HepG2 (cell line): ENCODE data around the gene SYTL2. TPM values are rescaled to one million over a fixed set of nuclear protein-coding genes. Genes with fewer than 3 reads are reported as not detected.
"Not testable (repeated sequence)": the region's sequence is repeated elsewhere in the genome, so short reads cannot be mapped to it uniquely, and the experiment has no call there.

ENCODE experiments used
- ATAC-seq: fragments of 200-7000 bp; cut with Tn5 transposase; 3 replicates; pipeline ENCODE4 v1.9.1; 2020; ENCODE audit warnings: mild to moderate bottlenecking, moderate library complexity
- BruUV-seq: library from RNA; stranded (reverse); fragments of 400-500 nt; replicated peaks from 2 replicates; lab custom pipeline; 2021; lab: Mats Ljungman, UMichigan
- CTCF ChIA-PET: fragments of 300-600 bp; formaldehyde crosslinking; extraction: SDS; loops from one replicate; lab custom pipeline; 2021; ENCODE audit warnings: low total read pairs, inconsistent platforms, low intra/inter-chr PET ratio; lab: Yijun Ruan, JAX
- POLR2A ChIA-PET: fragments of 350-600 bp; sonication (Branson Sonifier 250); formaldehyde crosslinking; loops from one replicate; lab custom pipeline; 2020; ENCODE audit warnings: antibody characterized with exemption, inconsistent platforms; lab: Yijun Ruan, JAX
- DNase-seq: peaks from one replicate; pipeline ENCODE4 v3.0.0-alpha.2; 2015; ENCODE audit warnings: low spot score
- FAIRE-seq: peaks from 3 replicates; lab custom pipeline; 2011; peaks lifted over from hg19 to GRCh38; lab: Jason Lieb, UNC
- H2AFZ ChIP-seq: one replicate; pipeline ENCODE4 v1.6.1; 2011; ENCODE audit warnings: low read length, inconsistent platforms
- H3K27ac ChIP-seq: fragments of 300-600 bp; 3 replicates; pipeline ENCODE4 v1.8.0; 2011; ENCODE audit warnings: mixed run types, mild to moderate bottlenecking, mixed read lengths, low read length, inconsistent platforms; ENCODE audit not compliant: insufficient read depth; ENCODE audit errors: extremely low read length
- H3K27me3 ChIP-seq, 2 experiments: fragments of 200-600 bp in 1 of 2; 2 replicates in 1 of 2; 3 replicates in 1 of 2; pipeline versions ENCODE4 v1.6.0 to v1.8.0; 2011; ENCODE audit warnings: low read length in 2 of 2, mild to moderate bottlenecking in 2 of 2, moderate library complexity in 2 of 2, inconsistent platforms in 1 of 2; ENCODE audit not compliant: insufficient read depth in 2 of 2, control insufficient read depth in 1 of 2
- H3K36me3 ChIP-seq, 2 experiments: fragments of 200-600 bp in 1 of 2; replicated peaks in 1 of 2; 2 replicates in 1 of 2; 3 replicates in 1 of 2; pipeline versions ENCODE4 v1.5.1 to v1.8.0; 2011; ENCODE audit warnings: low read length in 2 of 2, inconsistent platforms in 1 of 2; ENCODE audit not compliant: insufficient read depth in 2 of 2, control insufficient read depth in 1 of 2
- H3K4me1 ChIP-seq: 2 replicates; pipeline ENCODE4 v1.5.1; 2012; ENCODE audit warnings: low read length, inconsistent platforms; ENCODE audit not compliant: insufficient read depth
- H3K4me2 ChIP-seq: 2 replicates; pipeline ENCODE4 v1.6.0; 2011; ENCODE audit warnings: low read depth, low read length, inconsistent platforms
- H3K4me3 ChIP-seq, 3 experiments: fragments of 200-600 bp in 1 of 3; sonication (generic), shearing (Covaris generic) in 1 of 3; replicated peaks in 1 of 3; 2 replicates each; pipeline ENCODE4 v1.5.1; 2011 to 2016; ENCODE audit warnings: low read length in 3 of 3, inconsistent platforms in 2 of 3, low read depth in 2 of 3, mild to moderate bottlenecking in 2 of 3, control low read depth in 1 of 3, mixed read lengths in 1 of 3; ENCODE audit not compliant: insufficient read depth in 1 of 3
- H3K79me2 ChIP-seq: one replicate; pipeline ENCODE4 v1.6.1; 2011; ENCODE audit warnings: low read length, inconsistent platforms; ENCODE audit not compliant: insufficient read depth
- H3K9ac ChIP-seq: 2 replicates; pipeline ENCODE4 v1.6.0; 2011; ENCODE audit warnings: mild to moderate bottlenecking, low read depth, low read length, inconsistent platforms; ENCODE audit not compliant: insufficient read depth
- H3K9me3 ChIP-seq: 2 replicates; pipeline ENCODE4 v1.5.1; 2012; ENCODE audit warnings: mild to moderate bottlenecking, low read length
- H4K20me1 ChIP-seq: 2 replicates; pipeline ENCODE4 v1.6.0; 2011; ENCODE audit warnings: inconsistent platforms, mild to moderate bottlenecking, low read length, moderate library complexity; ENCODE audit not compliant: insufficient read depth
- FOXC1 ChIP-seq: sonication (generic); formaldehyde crosslinking; IDR thresholded peaks from 2 replicates; pipeline ENCODE4 v1.8.0; 2022; ENCODE audit warnings: mild to moderate bottlenecking, missing genetic modification reagents, borderline replicate concordance
- GATAD2A ChIP-seq: IDR thresholded peaks from 2 replicates; pipeline ENCODE4 v1.6.1; 2016
- MLX ChIP-seq: IDR thresholded peaks from 2 replicates; pipeline ENCODE4 v1.6.1; 2016
- PAWR ChIP-seq: sonication (generic); formaldehyde crosslinking; IDR thresholded peaks from 2 replicates; pipeline ENCODE4 v1.4.0; 2020; ENCODE audit warnings: missing genetic modification reagents, mild to moderate bottlenecking, borderline replicate concordance
- SCMH1 ChIP-seq: sonication (generic); formaldehyde crosslinking; IDR thresholded peaks from 2 replicates; pipeline ENCODE4 v1.9.0; 2021; ENCODE audit warnings: missing genetic modification reagents, mild to moderate bottlenecking, borderline replicate concordance
- THAP8 ChIP-seq: sonication (generic); formaldehyde crosslinking; IDR thresholded peaks from 2 replicates; pipeline ENCODE4 v1.5.1; 2020; ENCODE audit warnings: missing genetic modification reagents, mild to moderate bottlenecking, borderline replicate concordance
- ZHX2 ChIP-seq, 2 experiments: sonication (generic) in 1 of 2; formaldehyde crosslinking in 1 of 2; IDR thresholded peaks; 2 replicates each; pipeline versions ENCODE4 v1.6.1 to v1.9.0; 2014 to 2022; ENCODE audit warnings: antibody characterized with exemption in 1 of 2, borderline replicate concordance in 1 of 2, inconsistent platforms in 1 of 2, low read depth in 1 of 2, missing genetic modification reagents in 1 of 2
- ZMYM3 ChIP-seq: sonication (generic); formaldehyde crosslinking; IDR thresholded peaks from 2 replicates; pipeline ENCODE4 v1.5.1; 2020; ENCODE audit warnings: mild to moderate bottlenecking, missing genetic modification reagents
- ZNF556 ChIP-seq: sonication (generic); formaldehyde crosslinking; IDR thresholded peaks from 2 replicates; pipeline ENCODE4 v1.4.0; 2020; ENCODE audit warnings: mild to moderate bottlenecking, missing genetic modification reagents, borderline replicate concordance
- WGBS: methylation state at CpG from one replicate; pipeline ENCODE4 v1.1.6; 2017; ENCODE audit warnings: low lambda C conversion rate; 5-methylcytosine and 5-hydroxymethylcytosine counted together
- in situ Hi-C: cut with HindIII; loops from 2 replicates; pipeline ENCODE4 v1.10.0; 2017; ENCODE audit warnings: low pct_unique_long_range_greater_than_20kb; ENCODE audit not compliant: extremely low pct_ligation_motif_present
- intact Hi-C: fragments of 100-400 bp; cut with micrococcal nuclease; formaldehyde crosslinking; loops from one replicate; pipeline ENCODE4 v1.10.0; 2022; ENCODE audit not compliant: unreplicated experiment
- polyA plus RNA-seq, 8 experiments: library from polyadenylated mRNA; depleted of rRNA in 3 of 8; stranded (reverse) in 7 of 8; unstranded in 1 of 8; fragments of >200 nt; fragmentation: Illumina TruSeq in 4 of 8; extraction: Trizol in 4 of 8; gene quantifications; 2 replicates each; pipeline versions ENCODE4 v1.2.1 to v1.2.3, GENCODE V29; 2011 to 2016; ENCODE audit warnings: low read depth in 4 of 8, missing spikeins in 1 of 8, mixed read lengths in 1 of 8; ENCODE audit not compliant: insufficient read depth in 1 of 8
- total RNA-seq, 5 experiments: library from RNA; depleted of rRNA; stranded (reverse); fragments of >200 nt; fragmentation: Illumina TruSeq; extraction: Trizol; gene quantifications; 2 replicates each; pipeline ENCODE4 v1.2.3, GENCODE V29; 2016; ENCODE audit warnings: low read depth in 1 of 5

SYTL2 gene
- total and polyA plus RNA-seq, 2 of the 13 experiments (the other 11 are each of a cell fraction or from before 2014, with no cell fraction given) = 0.77 to 0.90 TPM

- in situ Hi-C loops = no loop called here
- TF ChIP-seq ZMYM3 = no peak
- TF ChIP-seq SCMH1 (CRISPR knock-in tag) = no peak
- no peak for TF ChIP-seq ZNF556 (CRISPR knock-in tag)
- TF ChIP-seq MLX (CRISPR knock-in tag) = no peak
- TF ChIP-seq THAP8 = no peak
- TF ChIP-seq PAWR (CRISPR knock-in tag) = no peak
- no peak for TF ChIP-seq GATAD2A (CRISPR knock-in tag)
- no peak for TF ChIP-seq FOXC1 (CRISPR knock-in tag)
- TF ChIP-seq ZHX2 (IDR thresholded peaks at IDR 0.05; ENCODE audit: low read depth) = no peak
- no peak for TF ChIP-seq ZHX2 (CRISPR knock-in tag; IDR thresholded peaks at IDR 0.05; ENCODE audit: borderline replicate concordance)
- no TSS peak for BruUV-seq
- Histone ChIP-seq H3K36me3 (no peaks in the 10 kb centered on the region), H4K20me1 (no peaks in the 10 kb centered on the region), H3K4me3 (no peak overlapping the region), H3K4me1 (peaks cover 12% of the 10 kb centered on the region), H3K27me3 (no peaks in the 10 kb centered on the region), H3K9me3 (no peaks in the 10 kb centered on the region), H3K27ac (no peak overlapping the region), H3K9ac (no peak overlapping the region), H2AFZ (no peak overlapping the region), H3K4me2 (no peak overlapping the region), H3K79me2 (no peaks in the 10 kb centered on the region)
- 0% methylated on average over 1 of the region's 1 CpG for WGBS
- ChIA-PET CTCF (no interaction called here), POLR2A (no interaction called here)
- no peak for DNase-seq
- intact Hi-C loops = no loop called here
- ATAC-seq = no peak
- no peak for FAIRE-seq
Measured at GRCh38 chr11:85783758-85784157, 27.2 kb downstream of the SYTL2 start.

GRCh38 chr11:85780780-85781517, 30.0 kb downstream of the SYTL2 start:
- H3K4me2 ChIP-seq, H3K9me3 ChIP-seq, H4K20me1 ChIP-seq, H3K4me3 ChIP-seq, H3K36me3 ChIP-seq, DNase-seq, BruUV-seq, H3K9ac ChIP-seq, H2AFZ ChIP-seq, H3K4me1 ChIP-seq, ATAC-seq, H3K79me2 ChIP-seq, H3K27ac ChIP-seq, H3K27me3 ChIP-seq, in situ Hi-C loops, intact Hi-C loops, FAIRE-seq, CTCF ChIA-PET, POLR2A ChIA-PET: not testable (repeated sequence)
- WGBS = 45% methylated on average over 3 of the region's 3 CpGs
